ENCODE results near the gene HES6. TPM values are rescaled to one million over a fixed set of nuclear protein-coding genes. Genes with fewer than 3 reads are reported as not detected.

Gene HES6
- total and polyA plus RNA-seq, 2 experiments from 2014 or later = 38.8 to 76.3 TPM

GRCh38 chr2:238237431-238238135 is 2.3 kb downstream of the HES6 start:
- Histone ChIP-seq H3K4me2 (no peak overlapping the region), H2AFZ (no peak overlapping the region), H3K36me3 (ENCODE audit: insufficient read depth) (no peaks in the 10 kb centered on the region), H4K20me1 (replicated peaks; ENCODE audit: insufficient read depth) (peaks cover 6% of the 10 kb centered on the region; the same call in 1 of the 2 replicates), H3K27ac (ENCODE audit: low read depth) (no peak overlapping the region), H3K4me3 (no peak overlapping the region), H3F3A (replicated peaks; ENCODE audit: low read depth) (peaks cover 4% of the 10 kb centered on the region; the same call in 1 of the 2 replicates), H3K9me2 (ENCODE audit: insufficient read depth) (peaks cover 3% of the 10 kb centered on the region), H3K27me3 (ENCODE audit: insufficient read depth) (peaks cover 62% of the 10 kb centered on the region), H3K79me2 (replicated peaks; ENCODE audit: insufficient read depth) (no peaks in the 10 kb centered on the region), H3K4me1 (ENCODE audit: insufficient read depth) (no peaks in the 10 kb centered on the region; the same call in 1 of the 2 replicates)
- DNase-seq (ENCODE audit: low spot score) (no peak), ATAC-seq (no peak)
- no peak overlapping the region for H3K27ac Mint-ChIP-seq
- no peak overlapping the region; the same call in 2 of the 3 replicates for H3K4me3 Mint-ChIP-seq
- H3K36me3 Mint-ChIP-seq (ENCODE audit: low read depth) = peaks cover 7% of the 10 kb centered on the region
- peaks cover 10% of the 10 kb centered on the region for H3K4me1 Mint-ChIP-seq
- peaks cover 43% of the 10 kb centered on the region for H3K27me3 Mint-ChIP-seq (ENCODE audit: insufficient read depth, low read depth, poor library complexity)
- H3K9me3 Mint-ChIP-seq = peaks cover 8% of the 10 kb centered on the region
- no peak for TF ChIP-seq ZNF114 (CRISPR knock-in tag; IDR thresholded peaks at IDR 0.05)
- no peak for TF ChIP-seq STAT1 (IDR thresholded peaks at IDR 0.05; ENCODE audit: unreplicated experiment)
- no peak for TF ChIP-seq EZH2 (IDR thresholded peaks at IDR 0.05; ENCODE audit: low read depth, unreplicated experiment)
- TF ChIP-seq, protein P1, sequence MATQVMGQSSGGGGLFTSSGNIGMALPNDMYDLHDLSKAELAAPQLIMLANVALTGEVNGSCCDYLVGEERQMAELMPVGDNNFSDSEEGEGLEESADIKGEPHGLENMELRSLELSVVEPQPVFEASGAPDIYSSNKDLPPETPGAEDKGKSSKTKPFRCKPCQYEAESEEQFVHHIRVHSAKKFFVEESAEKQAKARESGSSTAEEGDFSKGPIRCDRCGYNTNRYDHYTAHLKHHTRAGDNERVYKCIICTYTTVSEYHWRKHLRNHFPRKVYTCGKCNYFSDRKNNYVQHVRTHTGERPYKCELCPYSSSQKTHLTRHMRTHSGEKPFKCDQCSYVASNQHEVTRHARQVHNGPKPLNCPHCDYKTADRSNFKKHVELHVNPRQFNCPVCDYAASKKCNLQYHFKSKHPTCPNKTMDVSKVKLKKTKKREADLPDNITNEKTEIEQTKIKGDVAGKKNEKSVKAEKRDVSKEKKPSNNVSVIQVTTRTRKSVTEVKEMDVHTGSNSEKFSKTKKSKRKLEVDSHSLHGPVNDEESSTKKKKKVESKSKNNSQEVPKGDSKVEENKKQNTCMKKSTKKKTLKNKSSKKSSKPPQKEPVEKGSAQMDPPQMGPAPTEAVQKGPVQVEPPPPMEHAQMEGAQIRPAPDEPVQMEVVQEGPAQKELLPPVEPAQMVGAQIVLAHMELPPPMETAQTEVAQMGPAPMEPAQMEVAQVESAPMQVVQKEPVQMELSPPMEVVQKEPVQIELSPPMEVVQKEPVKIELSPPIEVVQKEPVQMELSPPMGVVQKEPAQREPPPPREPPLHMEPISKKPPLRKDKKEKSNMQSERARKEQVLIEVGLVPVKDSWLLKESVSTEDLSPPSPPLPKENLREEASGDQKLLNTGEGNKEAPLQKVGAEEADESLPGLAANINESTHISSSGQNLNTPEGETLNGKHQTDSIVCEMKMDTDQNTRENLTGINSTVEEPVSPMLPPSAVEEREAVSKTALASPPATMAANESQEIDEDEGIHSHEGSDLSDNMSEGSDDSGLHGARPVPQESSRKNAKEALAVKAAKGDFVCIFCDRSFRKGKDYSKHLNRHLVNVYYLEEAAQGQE (IDR thresholded peaks at IDR 0.05; ENCODE audit: unreplicated experiment) = no peak
- no peak for TF ChIP-seq POLR2AphosphoS5 (IDR thresholded peaks at IDR 0.05; ENCODE audit: low read depth)
- no peak for TF ChIP-seq ETS1 (IDR thresholded peaks at IDR 0.05)
- no peak for TF ChIP-seq NANOG (IDR thresholded peaks at IDR 0.05; ENCODE audit: borderline replicate concordance)
- no peak for TF ChIP-seq CTCF (conservative IDR thresholded peaks at IDR 0.05; ENCODE audit: low read depth in 2 of 2)
- TF ChIP-seq EZH2phosphoT487 (IDR thresholded peaks at IDR 0.05; ENCODE audit: unreplicated experiment) = no peak
- TF ChIP-seq CREB1 (CRISPR knock-in tag; IDR thresholded peaks at IDR 0.05; ENCODE audit: low read depth) = no peak
- no peak for TF ChIP-seq ZNF331 (CRISPR knock-in tag; IDR thresholded peaks at IDR 0.05; ENCODE audit: low read depth)
- no peak for TF ChIP-seq ZNF462 (CRISPR knock-in tag; IDR thresholded peaks at IDR 0.05)

All from GM23338 (cell line).